ENCODE results near the gene ETV5.

The ETV5 gene

GRCh38 chr3:186099178-186099577, 9.7 kb downstream of the ETV5 start:
- DNase-seq (ENCODE audit: extremely low spot score), result no peak
- ChIA-PET POLR2A (no interaction called here), CTCF (no interaction called here)
- TF ChIP-seq L3MBTL2 (conservative IDR thresholded peaks at IDR 0.05), result no peak
- TF ChIP-seq SP1 (IDR thresholded peaks at IDR 0.05), result no peak

DNA sequence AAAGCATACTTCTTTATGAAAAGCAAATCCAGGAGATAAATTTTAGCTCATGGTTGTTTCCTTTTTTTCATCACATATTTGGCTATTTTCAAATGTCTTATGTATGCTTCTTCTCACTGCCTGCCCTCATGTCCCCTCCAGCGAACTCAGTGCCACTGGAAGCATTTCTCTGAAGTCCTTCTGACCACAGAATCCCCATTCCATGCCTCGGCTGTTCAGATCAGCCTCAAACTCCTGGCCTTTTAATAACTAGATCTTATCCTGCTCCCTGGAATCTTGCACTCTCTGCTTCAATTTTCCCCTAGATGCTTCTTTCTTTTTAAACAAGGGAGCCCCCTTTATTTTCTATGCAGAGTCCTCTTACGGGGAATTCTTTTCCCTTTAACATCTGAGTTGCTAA, 10.1 kb downstream of the ETV5 start:
- DNase-seq (ENCODE audit: extremely low spot score), result no peak
- POLR2A ChIA-PET, result no interaction called here
- CTCF ChIA-PET, result no interaction called here

DNA sequence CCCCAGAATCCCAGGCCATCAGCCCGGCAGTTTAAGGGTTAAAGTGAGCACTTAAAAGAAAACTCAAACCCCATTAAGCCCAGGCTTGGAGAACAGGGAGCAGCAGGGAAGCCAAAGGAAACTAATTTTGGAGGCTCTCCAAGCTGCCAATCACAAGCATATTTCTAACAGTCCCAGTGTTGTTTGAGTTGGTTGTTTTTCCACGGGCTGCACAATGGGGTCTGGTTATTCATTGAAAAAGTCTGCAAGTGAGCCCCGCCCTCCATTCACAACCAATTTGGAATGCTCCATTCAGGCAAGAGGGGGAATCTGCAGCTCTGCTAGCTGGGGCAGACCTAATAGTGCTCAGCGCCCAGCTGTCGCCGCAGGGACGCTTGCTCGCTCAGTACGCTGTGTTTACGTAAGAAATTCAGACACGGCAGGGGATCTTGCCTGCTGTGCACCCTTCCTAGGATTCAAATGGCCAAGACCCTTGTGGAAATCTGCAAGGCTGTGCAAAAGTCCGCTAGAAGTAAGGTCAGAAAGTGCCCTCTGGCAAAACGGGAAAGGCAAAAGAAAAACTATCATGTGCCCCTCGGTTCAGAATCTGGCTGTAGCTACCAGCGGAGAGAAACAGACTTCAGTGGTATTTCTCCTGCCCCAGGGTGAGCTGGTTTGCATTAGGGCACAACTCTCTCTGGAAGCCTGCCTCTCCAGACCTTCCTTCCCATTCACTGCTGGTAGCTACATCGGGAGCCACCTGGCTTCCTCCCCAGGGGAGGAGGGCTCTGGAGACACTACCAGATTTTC, 11.0 kb downstream of the ETV5 start:
- CTCF ChIA-PET, result interaction anchor here (0.6 to 1.0 kb wide), 3 partner anchors 15 to 262 kb away, joined by 3 read pairs; no protein-coding TSS in a partner anchor
- DNase-seq (ENCODE audit: extremely low spot score), result peak; percentile 71
- POLR2A ChIA-PET, result no interaction called here
- TF ChIP-seq, protein P1, sequence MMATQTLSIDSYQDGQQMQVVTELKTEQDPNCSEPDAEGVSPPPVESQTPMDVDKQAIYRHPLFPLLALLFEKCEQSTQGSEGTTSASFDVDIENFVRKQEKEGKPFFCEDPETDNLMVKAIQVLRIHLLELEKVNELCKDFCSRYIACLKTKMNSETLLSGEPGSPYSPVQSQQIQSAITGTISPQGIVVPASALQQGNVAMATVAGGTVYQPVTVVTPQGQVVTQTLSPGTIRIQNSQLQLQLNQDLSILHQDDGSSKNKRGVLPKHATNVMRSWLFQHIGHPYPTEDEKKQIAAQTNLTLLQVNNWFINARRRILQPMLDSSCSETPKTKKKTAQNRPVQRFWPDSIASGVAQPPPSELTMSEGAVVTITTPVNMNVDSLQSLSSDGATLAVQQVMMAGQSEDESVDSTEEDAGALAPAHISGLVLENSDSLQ (IDR thresholded peaks at IDR 0.05), result peak; percentile 89
- TF ChIP-seq FOXM1 (IDR thresholded peaks at IDR 0.05; ENCODE audit: borderline replicate concordance), result no peak
- no peak for TF ChIP-seq FOXK2 (IDR thresholded peaks at IDR 0.05)

More for the DNA sequence above, 10.1 kb downstream of the ETV5 start:
- TF ChIP-seq FOXA1 (IDR thresholded peaks at IDR 0.05), result no peak
- no peak for TF ChIP-seq ZNF384 (IDR thresholded peaks at IDR 0.05)

- ChIA-PET POLR2A (no interaction called here), CTCF (interaction anchor here (1.0 kb wide), 1 partner anchor 94 kb away, joined by 3 read pairs; no protein-coding TSS in a partner anchor)
- no peak for DNase-seq (ENCODE audit: extremely low spot score)
- TF ChIP-seq NFRKB (IDR thresholded peaks at IDR 0.05) (no peak), ARNT (IDR thresholded peaks at IDR 0.05) (no peak), FOXA1 (IDR thresholded peaks at IDR 0.05) (no peak), LEF1 (IDR thresholded peaks at IDR 0.05; ENCODE audit: borderline replicate concordance) (no peak), FOXK2 (IDR thresholded peaks at IDR 0.05) (no peak), ELF4 (IDR thresholded peaks at IDR 0.05) (no peak), TARDBP (IDR thresholded peaks at IDR 0.05) (no peak), L3MBTL2 (conservative IDR thresholded peaks at IDR 0.05) (no peak), CTBP1 (IDR thresholded peaks at IDR 0.05; ENCODE audit: borderline replicate concordance) (no peak), SP1 (IDR thresholded peaks at IDR 0.05) (no peak), FOXM1 (IDR thresholded peaks at IDR 0.05; ENCODE audit: borderline replicate concordance) (no peak), BHLHE40 (IDR thresholded peaks at IDR 0.05; ENCODE audit: borderline replicate concordance) (no peak), ZNF384 (IDR thresholded peaks at IDR 0.05) (no peak), HDGF (IDR thresholded peaks at IDR 0.05; ENCODE audit: borderline replicate concordance) (no peak), SUZ12 (IDR thresholded peaks at IDR 0.05) (no peak)
- TF ChIP-seq, protein P1 (IDR thresholded peaks at IDR 0.05), result no peak
These were observed 11.6 kb downstream of the ETV5 start for GRCh38 chr3:186097317-186097662.

- TF ChIP-seq ZNF384 (IDR thresholded peaks at IDR 0.05) (no peak), SP1 (IDR thresholded peaks at IDR 0.05) (no peak), CTBP1 (IDR thresholded peaks at IDR 0.05; ENCODE audit: borderline replicate concordance) (no peak), TARDBP (IDR thresholded peaks at IDR 0.05) (no peak), L3MBTL2 (conservative IDR thresholded peaks at IDR 0.05) (no peak), ARNT (IDR thresholded peaks at IDR 0.05) (no peak), HDGF (IDR thresholded peaks at IDR 0.05; ENCODE audit: borderline replicate concordance) (no peak), FOXA1 (IDR thresholded peaks at IDR 0.05) (no peak), SUZ12 (IDR thresholded peaks at IDR 0.05) (no peak), NFRKB (IDR thresholded peaks at IDR 0.05) (no peak), FOXM1 (IDR thresholded peaks at IDR 0.05; ENCODE audit: borderline replicate concordance) (no peak), ELF4 (IDR thresholded peaks at IDR 0.05) (no peak), FOXK2 (IDR thresholded peaks at IDR 0.05) (no peak), BHLHE40 (IDR thresholded peaks at IDR 0.05; ENCODE audit: borderline replicate concordance) (no peak), LEF1 (IDR thresholded peaks at IDR 0.05; ENCODE audit: borderline replicate concordance) (no peak)
- TF ChIP-seq, protein P1 (IDR thresholded peaks at IDR 0.05), result no peak
- POLR2A ChIA-PET, result no interaction called here
- CTCF ChIA-PET, result no interaction called here
- DNase-seq (ENCODE audit: extremely low spot score), result no peak
These were observed 12.6 kb downstream of the ETV5 start for GRCh38 chr3:186096290-186096689.

DNA sequence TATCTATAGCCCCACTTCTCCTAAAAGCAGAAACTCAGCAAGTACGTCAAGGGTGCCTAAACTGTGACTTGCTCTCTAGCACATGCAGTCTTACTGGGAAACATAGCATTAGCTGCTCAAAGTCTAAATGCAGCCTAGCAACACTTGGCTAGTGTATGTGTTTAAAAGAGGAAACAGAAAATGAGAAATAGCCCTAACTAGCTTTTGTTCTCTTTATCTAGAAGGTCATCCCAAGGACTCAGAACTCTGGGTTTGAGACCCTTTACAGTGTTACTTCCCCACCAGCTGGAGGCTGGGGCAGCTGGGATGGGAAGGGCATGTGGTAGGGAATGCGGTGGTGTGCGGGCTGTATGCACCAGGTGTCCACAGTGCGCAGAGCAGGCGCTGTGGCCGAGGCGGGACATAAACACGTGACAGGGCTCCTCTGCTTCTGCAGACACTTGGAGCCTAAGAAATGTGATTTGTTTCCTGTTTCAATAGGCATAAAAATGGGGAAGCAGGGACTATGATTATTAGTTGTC, 13.3 kb downstream of the ETV5 start:
- ChIA-PET CTCF (no interaction called here), POLR2A (no interaction called here)
- TF ChIP-seq BHLHE40 (IDR thresholded peaks at IDR 0.05; ENCODE audit: borderline replicate concordance), result no peak
- DNase-seq (ENCODE audit: extremely low spot score), result no peak

- ChIA-PET POLR2A (no interaction called here), CTCF (no interaction called here)
- TF ChIP-seq SP1 (IDR thresholded peaks at IDR 0.05), result no peak
- no peak for DNase-seq (ENCODE audit: extremely low spot score)
These were observed 14.0 kb downstream of the ETV5 start for GRCh38 chr3:186094696-186095425.

Measured in HEK293T (cell line).